Stimulated activated CD4-positive, alpha-beta T cell treated with anti-CD3 and anti-CD28 coated beads, Interleukin-4, amount 100 ng/mL, for 1 hour (primary cell): ENCODE data around the gene COX7A1.
"Not testable (repeated sequence)": the region's sequence is repeated elsewhere in the genome, so short reads cannot be mapped to it uniquely, and the experiment has no call there.

Experiments used
- DNase-seq: peaks from one replicate; pipeline ENCODE4 v3.0.0-alpha.2; 2020

The COX7A1 gene

DNA sequence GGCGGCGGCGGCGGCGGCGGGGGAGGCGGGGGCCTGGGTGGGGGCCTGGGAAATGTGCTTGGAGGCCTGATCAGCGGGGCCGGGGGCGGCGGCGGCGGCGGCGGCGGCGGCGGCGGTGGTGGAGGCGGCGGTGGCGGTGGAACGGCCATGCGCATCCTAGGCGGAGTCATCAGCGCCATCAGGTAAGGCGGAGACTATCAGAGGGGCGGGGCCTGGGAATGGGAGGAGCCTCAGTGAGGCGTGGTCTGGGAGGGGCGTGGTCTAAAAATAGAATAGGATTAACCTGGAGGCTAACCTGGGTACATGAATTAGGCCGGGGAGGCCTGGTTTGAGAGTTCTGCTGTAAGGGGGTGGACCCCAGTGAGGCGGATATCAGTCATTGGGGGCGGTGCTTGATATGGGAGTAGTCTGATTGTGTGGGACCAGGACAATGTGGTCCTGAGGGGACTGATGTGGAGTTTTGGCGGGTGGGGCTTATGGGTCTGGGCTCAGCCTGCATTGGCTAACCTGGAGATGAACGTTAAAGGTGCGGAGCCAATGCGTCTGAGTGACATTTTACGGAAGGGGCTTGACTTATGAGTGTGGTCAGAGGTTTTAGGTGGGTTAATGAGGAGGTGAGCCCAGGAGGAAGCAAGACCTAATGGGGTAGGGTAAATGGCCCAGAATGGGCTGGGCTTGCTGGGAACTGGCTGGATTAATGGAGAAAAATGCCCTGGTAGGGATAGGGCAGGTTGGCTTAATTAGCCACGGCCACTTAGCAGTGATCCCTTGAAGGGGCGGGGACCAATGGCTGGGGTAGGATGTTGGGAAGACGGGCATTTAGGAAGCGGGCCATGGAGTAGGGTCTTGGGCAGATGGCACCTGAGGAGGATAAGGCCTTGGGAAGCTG is 11.0 kb downstream of the COX7A1 start:
- peak; percentile 88 for DNase-seq

DNA sequence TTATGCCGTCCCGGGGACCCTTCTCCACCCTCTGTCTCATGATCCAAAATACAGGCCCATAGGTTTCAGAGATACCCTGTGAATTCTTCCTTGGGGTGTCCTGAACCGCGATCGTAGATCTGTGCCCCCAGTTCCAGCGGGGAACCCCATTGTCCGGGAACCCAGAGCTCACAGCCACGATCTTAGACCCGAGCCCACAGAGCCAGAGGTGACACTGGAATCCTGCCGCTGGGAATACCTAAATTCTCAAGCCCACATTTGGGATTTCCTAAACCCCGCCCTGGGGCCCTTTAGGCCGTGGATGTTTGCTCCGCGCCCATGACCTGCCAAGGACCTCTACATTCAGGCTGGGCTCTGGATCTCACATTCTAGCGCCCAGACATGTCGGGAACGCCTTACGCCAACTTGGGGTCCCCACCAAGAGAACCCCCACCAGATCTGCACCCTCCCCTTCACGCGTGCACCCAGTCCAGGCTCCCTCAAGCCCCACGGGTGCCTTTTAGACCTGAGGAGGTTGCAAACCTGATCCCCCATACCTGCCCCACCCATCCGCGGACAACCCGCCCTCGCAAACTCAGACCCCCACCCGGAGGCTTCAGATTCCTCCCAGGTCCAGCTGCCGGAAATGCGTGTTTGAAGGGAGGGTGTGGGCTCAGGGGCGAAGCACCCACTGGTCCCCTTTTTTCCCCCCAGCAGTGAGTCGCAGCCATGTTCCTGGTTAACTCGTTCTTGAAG is 11.8 kb downstream of the COX7A1 start:
- peak; percentile 48 for DNase-seq

DNA sequence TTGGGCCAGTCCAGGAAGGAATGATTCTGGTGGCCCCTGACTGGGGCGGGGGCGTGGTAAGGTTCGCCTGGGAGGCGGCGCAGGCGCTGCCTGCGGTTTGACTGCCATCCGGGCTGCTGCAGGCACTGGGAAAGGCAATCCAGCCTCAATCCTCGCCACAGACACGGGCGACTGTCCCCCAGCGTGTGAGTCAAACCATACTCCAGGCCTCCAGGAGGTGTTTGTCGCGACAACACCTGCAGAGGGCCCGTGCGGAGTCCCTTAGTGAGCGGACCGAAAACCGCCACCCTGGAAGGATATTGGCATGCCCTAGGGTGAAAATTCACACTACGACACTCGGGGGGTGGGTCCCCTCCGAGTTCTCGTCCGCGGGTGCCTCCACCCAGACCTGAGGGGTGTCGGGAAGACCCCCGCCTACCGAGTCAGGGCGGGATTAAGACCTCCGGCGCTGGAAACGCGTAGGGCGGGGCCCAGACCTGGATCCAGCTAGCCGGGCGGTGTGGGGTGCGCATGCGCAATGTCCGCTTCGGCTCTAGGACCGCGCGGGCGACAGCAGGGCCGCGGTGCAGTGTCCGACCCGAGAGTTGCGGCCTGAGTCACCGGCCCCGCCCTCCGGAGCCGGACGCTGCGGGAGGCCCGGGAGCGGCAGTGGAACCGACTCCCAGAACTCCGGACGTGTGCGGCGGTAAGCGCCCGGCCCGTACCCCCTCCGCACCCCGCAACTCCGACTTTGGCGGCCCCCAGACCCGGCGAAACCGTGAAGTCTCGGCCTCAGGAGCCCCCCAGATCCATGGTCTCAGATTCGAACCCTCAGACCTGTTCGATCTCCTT is 12.6 kb downstream of the COX7A1 start, which contains the start of gene CAPNS1:
CAPNS1 (plus strand) TSS at position 594 of the 831 bp plus-strand sequence. CDS start 946 bp downstream, outside the sequence.
- peak; percentile 90 for DNase-seq

DNA sequence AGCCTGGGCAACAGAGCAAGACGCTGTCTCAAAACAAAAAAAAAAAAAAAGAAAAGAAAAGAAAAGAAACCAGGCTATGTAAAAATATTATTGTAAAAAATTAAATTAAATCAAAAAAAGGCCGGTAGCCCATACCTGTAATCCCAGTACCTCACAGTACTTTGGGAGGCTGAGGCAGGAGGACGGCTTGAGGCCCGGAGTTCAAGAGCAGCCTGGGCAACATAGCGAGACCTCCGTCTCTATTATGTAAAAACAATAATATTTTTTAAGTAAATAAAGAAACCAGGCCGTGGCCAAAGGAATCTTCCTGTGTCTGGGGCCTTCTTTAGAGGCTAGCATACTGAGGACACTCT is 13.2 kb downstream of the COX7A1 start:
- DNase-seq = no peak

DNA sequence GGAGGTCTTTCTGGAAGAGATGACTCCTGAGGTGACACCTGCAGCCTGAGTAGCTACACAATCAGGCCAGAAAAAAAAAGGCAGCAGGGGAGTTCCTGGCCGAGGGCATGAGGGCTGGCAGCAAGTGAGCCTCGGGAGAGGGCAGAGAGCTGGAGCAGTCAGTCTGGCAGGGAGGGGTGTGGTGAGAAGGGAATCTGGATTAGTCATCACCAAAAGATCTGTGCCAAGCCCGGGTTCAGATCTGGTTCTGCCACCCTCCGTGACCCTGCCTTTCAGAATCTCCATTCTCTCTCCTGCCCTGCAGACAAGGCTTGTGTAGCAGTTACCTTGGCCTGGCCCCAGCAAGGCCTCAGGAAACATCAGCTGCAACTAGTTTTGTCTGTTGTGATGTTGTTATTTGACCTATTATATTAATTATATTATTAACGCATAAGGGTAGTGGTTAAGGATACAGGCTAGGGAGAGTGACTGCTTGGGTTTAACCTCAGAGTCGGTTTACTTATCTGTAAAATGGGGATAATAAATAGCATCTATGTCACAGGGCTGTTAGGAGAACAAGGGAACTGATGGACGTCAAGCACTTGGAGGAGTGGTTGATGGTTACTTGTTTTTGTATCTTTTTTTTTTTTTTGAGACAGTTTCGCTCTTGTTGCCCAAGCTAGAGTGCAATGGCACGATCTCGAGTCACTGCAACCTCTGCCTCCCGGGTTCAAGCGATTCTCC is 15.1 kb downstream of the COX7A1 start:
- DNase-seq = no peak

DNA sequence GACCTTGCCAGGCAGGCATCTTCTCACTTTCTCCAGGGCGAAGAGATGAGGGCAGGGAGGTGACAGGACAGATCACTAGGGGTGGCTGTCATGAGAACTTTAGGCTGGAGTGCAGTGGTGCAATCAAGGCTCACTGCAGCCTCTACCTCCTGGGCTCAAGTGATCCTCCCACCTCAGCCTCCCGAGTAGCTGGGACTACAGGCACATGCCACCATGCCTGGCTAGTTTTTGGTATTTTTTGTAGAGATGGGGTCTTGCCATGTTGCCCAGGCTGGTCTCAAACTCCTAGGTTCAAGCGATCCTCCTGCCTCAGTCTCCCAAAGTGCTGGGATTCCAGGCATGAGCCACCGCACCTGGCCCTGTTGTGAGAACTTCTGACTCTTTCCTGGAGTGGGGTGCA is 17.4 kb downstream of the COX7A1 start:
- DNase-seq = not testable (repeated sequence)

DNA sequence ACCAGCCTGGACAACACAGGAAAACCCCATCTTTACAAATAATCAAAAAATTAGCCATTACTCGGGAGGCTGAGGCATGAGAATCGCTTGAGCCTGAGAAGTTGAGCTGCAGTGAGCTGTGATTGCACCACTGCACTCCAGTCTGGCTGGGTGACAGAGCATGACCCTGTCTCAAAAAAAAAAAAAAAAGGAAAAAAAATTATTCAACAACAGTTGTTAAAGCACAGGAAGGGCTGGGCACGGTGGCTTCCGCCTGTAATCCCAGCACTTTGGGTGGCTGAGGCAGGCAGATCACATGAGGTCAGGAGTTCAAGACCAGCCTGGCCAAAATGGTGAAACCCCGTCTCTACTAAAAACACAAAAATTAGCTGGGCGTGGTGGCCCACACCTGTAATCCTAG is 21.0 kb downstream of the COX7A1 start:
- DNase-seq = not testable (repeated sequence)

DNA sequence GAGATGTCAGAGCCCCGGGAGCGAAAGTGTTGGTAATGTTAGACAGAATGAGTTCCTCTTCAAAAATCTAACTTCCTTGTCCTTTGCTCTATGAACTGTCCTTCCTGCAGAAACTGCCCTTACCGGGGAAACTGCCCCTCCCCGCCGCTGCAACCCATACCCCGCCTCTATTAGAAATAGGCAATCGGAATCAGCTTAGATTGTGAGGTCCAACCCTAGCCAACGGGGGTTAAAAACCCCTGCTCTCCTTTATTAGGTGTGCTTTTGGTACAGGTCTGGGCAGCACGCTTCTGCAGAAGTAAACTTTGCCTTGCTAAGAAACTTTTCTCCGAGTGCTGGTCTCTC is 23.9 kb downstream of the COX7A1 start:
- DNase-seq = no peak

DNA sequence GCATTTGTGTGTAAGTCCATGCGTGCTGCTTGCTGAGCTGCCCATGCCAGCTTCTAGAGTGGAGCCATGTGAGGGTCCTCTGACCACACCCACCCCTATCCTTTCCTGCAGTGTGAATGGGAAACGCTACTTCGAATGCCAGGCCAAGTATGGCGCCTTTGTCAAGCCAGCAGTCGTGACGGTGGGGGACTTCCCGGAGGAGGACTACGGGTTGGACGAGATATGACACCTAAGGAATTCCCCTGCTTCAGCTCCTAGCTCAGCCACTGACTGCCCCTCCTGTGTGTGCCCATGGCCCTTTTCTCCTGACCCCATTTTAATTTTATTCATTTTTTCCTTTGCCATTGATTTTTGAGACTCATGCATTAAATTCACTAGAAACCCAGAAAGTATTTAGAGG is 26.7 kb downstream of the COX7A1 start:
- no peak for DNase-seq

DNA sequence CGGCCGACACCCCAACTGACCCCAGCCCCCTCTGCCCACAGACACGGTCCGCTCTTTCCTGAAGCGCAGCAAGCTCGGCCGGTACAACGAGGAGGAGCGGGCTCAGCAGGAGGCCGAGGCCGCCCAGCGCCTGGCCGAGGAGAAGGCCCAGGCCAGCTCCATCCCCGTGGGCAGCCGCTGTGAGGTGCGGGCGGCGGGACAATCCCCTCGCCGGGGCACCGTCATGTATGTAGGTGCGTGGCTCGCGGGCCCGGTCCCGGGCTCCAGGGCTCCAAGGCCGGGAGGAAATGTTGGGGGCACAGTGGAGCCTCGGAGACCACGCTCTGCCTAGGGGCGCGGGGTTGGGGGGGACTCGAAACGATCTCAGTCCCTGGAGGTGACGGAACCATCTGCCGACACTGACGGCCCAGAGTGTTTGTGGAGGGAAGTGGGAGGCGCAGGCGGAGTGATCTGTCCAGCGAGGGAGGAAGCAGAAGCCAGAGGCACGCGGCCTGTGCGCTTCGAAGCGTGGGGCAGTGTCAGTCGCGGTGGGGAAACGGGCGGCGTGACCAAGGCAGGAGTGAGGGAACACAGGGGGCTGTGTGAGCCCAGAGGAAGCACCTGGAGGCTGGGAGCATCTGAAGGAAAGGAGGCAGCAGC is 30.6 kb downstream of the COX7A1 start:
- no peak for DNase-seq

DNA sequence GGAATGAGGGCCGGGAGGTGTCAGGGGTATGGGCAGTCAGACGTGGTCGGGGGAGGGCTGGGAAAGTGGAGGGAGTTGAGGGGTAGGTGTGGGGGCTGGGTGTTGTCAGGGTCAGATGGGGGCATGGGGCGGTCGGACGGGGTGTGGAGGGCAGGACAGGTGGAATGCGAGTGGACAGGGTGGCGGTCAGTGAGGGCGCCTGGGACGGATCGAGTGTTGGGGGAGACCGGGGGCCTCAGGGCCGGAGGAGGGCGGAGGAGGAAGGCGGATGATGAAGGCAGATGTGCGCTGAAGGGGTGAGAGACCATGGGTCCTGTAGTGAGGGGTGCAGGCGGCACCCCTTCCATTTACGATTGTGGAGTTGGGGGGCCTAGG is 31.3 kb downstream of the COX7A1 start:
- DNase-seq = no peak

DNA sequence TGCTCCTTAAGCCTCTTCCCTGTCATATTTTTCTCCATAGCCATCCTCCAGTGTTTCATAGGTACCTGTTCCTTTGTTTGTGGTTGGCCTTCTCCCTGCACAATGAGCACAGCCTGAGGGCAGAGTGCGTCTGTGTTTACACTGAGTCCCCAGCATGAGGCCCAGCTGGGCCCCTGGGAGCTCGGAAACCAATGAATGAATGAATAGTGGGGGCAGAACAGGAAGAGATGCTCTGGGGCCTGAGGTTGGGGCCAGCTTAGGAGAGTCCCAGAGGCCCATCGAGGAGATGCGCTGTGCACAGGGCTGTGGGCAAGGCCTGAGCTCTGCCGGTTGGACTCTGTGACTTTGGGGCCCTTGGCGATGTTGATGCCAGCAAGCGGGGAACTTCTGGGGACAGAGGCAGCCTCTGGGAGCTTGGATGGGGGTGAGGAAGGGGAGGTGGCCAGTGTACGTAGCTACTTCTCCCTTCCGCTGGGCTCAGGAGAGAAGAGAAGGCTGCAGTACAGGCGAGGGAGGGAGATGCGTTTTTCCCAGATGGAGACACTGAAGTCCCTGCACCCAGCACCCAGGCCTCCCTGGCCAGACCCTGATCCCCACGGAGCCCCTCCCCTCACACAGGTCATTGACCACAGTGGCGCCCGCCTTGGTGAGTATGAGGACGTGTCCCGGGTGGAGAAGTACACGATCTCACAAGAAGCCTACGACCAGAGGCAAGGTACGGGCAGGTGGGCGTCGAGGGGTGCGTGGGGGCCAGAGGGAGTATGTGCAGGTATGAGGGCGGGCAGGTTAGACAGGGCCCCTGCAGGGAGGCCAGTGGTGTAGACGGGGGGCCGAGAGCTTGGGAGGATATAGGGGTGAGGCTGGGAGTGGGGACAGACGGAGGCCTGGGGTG is 31.9 kb downstream of the COX7A1 start:
- DNase-seq = no peak

DNA sequence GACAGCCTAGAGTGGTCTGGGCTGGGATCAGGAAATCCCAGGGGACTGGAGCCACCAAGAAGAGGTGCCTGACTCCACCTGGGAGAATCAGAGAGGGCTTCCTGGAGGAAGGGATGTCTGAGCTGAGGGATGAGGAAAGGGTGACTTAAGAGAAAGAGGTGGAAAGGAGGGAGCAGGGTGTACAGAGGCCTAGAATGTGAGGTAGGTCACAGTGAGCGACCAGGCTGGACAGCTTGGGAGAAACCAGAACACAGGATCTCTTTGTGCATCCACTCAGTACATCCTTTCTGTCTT is 36.0 kb downstream of the COX7A1 start:
- no peak for DNase-seq

DNA sequence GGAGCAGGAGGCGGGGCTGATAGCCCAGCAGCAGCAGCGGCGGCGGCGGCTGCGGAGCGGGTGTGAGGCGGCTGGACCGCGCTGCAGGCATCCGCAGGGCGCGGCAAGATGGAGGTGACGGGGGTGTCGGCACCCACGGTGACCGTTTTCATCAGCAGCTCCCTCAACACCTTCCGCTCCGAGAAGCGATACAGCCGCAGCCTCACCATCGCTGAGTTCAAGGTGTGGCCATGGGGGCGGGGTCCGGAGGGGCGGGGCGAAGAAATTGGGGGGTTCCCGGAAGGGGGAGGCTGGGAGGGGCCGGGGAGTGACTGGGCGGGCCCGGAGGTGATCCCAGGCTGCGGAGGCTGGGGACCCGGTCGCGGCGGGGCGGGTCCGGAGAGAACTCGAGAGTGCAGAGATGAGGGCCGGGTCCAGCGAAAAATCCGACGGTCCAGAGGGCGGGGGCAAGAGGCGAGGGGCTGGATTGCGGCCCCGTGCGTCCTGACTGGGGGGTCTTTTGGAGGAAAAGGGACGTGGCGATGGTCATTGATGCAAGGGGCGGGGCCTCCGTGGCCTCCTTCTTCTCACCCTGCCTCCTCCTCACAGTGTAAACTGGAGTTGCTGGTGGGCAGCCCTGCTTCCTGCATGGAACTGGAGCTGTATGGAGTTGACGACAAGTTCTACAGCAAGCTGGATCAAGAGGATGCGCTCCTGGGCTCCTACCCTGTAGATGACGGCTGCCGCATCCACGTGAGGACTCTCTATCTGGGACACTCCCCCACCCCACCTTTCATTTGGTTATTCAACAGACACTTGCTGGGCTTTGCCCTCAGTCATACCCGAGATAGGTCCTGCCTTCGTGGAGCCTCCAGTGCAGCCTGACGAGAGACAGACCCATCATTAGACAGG is 36.5 kb downstream of the COX7A1 start, which contains the start of gene TBCB:
TBCB (plus strand) TSS at position 16 of the 891 bp plus-strand sequence; CDS start at position 109, 93 bp downstream.
- DNase-seq = peak; percentile 91

DNA sequence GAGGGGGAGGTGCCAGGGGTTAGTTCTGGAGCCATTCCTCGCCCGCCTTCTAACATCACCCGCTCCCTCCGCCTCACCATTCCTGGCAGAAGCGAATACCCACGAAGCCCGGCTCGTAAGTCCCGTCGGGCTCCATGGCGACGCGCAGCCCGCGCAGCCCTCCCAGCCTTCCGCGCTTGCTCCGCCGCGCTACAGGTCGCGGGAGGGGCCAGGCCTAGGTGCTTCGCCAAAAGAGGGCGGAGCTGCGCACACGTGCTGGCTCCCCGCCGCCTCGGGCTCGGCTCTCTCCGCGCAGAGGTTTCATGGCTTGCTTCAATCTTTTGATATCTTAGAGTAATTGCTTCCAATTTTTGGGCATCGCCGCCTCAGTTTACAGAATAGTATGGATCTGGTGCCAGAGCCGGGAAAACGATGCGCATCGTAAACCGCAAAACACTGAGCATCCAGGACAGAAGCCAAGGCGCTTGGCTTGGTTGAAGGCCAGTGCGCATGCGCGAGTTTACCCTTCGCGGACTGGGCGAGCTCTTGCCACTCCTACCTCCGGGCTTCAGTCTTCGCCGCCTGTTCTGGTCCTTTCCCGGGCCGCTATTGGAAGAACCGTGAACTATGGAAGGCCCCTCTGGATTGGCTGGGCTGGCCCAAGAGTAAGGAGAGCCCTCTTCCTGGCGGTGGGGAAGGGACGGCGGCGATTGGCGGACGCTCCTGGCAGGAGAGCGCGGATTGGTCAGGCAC is 37.4 kb downstream of the COX7A1 start, which contains the start of gene POLR2I:
POLR2I (minus strand) TSS at position 155 of the 732 bp plus-strand sequence; CDS start at position 136, 19 bp downstream.
- DNase-seq = peak; percentile 98

DNA sequence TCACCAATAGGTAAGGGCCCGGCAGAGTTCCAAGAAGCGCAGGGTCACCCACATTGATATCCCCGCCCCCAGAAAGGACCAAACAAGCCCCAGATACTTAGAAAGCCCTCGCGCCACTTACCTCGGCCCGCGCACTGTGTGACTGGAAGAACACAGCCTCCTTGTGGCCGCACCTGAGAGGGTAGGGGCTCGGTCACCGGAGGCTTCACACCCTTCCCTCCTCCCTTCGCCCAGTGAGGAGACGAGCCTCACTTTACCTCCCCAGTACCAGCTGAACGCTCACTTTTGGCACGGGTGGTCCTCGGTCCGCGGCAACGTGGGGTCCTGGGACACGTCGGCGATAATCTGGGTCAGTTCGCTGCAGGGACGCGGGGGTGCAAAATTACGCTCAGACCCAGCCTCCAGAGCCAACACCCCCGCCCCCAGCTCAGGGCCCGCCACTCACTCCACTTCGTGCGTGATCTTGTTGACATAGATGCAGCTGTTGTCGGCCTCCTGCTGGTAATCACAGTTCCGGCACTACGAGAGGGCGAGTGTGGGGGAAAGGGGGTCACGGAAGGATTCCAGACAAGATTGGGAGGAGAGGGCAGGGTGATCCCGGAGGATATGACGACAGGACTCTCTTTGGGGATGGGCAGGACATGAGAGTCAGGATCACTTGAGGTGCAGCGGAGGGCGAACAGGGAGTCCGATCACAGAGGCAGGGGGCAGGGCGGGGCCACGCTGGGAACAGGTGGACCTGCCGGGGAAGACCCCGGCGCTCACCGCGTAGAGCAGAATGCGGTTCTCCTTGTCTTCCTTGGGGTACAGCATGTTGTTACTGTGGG is 38.1 kb downstream of the COX7A1 start:
- peak; percentile 28 for DNase-seq

DNA sequence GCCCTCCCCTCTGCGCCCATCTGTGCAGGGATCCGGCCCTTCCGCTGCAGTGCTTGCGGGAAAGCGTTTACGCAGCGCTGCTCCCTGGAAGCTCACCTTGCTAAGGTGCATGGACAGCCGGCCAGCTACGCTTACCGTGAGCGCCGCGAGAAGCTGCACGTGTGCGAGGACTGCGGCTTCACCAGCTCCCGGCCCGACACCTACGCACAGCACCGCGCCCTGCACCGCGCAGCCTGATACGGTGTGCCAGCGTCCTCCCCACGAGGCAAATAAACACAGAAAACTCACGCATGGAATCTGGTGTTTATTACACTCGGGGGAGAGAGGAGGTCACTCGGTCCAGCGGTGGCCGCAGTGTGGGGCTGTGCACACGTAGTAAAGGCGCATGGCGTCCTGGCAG is 38.8 kb downstream of the COX7A1 start:
- DNase-seq = no peak

DNA sequence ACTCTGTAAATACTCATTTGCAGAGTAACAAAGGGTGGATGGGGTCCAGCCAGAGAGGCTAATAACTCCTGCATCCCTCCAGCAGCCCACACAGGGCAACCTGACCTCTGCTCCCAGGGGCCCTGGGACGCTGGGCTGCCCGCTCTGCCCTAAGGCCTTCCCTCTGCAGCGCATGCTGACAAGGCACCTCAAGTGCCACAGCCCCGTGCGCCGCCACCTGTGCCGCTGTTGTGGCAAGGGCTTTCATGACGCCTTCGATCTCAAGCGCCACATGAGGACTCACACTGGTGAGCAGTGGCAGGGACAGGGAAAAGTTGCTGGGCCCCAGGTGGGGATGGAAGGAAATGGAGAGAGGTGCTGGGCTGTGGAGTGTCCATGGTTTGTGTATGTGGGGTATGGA is 39.6 kb downstream of the COX7A1 start:
- no peak for DNase-seq
